ENCODE results near the gene CNDP1.

Gene CNDP1

GRCh38 chr18:74571895-74572680 lies 37.8 kb downstream of the CNDP1 start:
- Histone ChIP-seq H4K20me1 (ENCODE audit: insufficient read depth, low read length) (no peaks in the 10 kb centered on the region), H3K27me3 (ENCODE audit: insufficient read depth, low read length, poor library complexity) (no peaks in the 10 kb centered on the region), H3K9ac (ENCODE audit: low read depth, low read length) (no peak overlapping the region), H3K4me2 (ENCODE audit: insufficient read depth, low read length) (no peak overlapping the region), H3K79me2 (ENCODE audit: insufficient read depth, low read length) (no peaks in the 10 kb centered on the region), H3K27ac (ENCODE audit: low read length) (no peak overlapping the region), H3K4me3 (ENCODE audit: low read depth in 1 of 2, low read length in 2 of 2) (no peak overlapping the region), H3K36me3 (ENCODE audit: insufficient read depth, low read length) (no peaks in the 10 kb centered on the region), H3K9me3 (ENCODE audit: insufficient read depth, low read length, severe bottlenecking) (no peaks in the 10 kb centered on the region), H3K4me1 (ENCODE audit: insufficient read depth, low read length) (peaks cover 3% of the 10 kb centered on the region; the same call in 1 of the 2 replicates), H2AFZ (ENCODE audit: low read depth, low read length) (no peak overlapping the region)
- ATAC-seq (ENCODE audit: insufficient read depth, low read depth) (no peak), DNase-seq (no peak)
- TF ChIP-seq, protein P1, sequence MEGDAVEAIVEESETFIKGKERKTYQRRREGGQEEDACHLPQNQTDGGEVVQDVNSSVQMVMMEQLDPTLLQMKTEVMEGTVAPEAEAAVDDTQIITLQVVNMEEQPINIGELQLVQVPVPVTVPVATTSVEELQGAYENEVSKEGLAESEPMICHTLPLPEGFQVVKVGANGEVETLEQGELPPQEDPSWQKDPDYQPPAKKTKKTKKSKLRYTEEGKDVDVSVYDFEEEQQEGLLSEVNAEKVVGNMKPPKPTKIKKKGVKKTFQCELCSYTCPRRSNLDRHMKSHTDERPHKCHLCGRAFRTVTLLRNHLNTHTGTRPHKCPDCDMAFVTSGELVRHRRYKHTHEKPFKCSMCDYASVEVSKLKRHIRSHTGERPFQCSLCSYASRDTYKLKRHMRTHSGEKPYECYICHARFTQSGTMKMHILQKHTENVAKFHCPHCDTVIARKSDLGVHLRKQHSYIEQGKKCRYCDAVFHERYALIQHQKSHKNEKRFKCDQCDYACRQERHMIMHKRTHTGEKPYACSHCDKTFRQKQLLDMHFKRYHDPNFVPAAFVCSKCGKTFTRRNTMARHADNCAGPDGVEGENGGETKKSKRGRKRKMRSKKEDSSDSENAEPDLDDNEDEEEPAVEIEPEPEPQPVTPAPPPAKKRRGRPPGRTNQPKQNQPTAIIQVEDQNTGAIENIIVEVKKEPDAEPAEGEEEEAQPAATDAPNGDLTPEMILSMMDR (IDR thresholded peaks at IDR 0.05; ENCODE audit: borderline replicate concordance, extremely low read depth, low read length, poor library complexity, severe bottlenecking) = no peak
- TF ChIP-seq EZH2 (IDR thresholded peaks at IDR 0.05; ENCODE audit: borderline replicate concordance, low read depth, low read length, severe bottlenecking) = no peak

- Histone ChIP-seq H3K9me3 (ENCODE audit: insufficient read depth, low read length, severe bottlenecking) (no peaks in the 10 kb centered on the region), H3K4me3 (ENCODE audit: low read depth in 1 of 2, low read length in 2 of 2) (no peak overlapping the region), H2AFZ (ENCODE audit: low read depth, low read length) (no peak overlapping the region), H3K27ac (ENCODE audit: low read length) (no peak overlapping the region), H3K4me1 (ENCODE audit: insufficient read depth, low read length) (peaks cover 3% of the 10 kb centered on the region; the same call in 1 of the 2 replicates), H3K27me3 (ENCODE audit: insufficient read depth, low read length, poor library complexity) (peaks cover under 1% of the 10 kb centered on the region), H4K20me1 (ENCODE audit: insufficient read depth, low read length) (no peaks in the 10 kb centered on the region), H3K79me2 (ENCODE audit: insufficient read depth, low read length) (no peaks in the 10 kb centered on the region), H3K36me3 (ENCODE audit: insufficient read depth, low read length) (no peaks in the 10 kb centered on the region), H3K4me2 (ENCODE audit: insufficient read depth, low read length) (no peak overlapping the region), H3K9ac (ENCODE audit: low read depth, low read length) (no peak overlapping the region)
- no peak for DNase-seq
- no peak for ATAC-seq (ENCODE audit: insufficient read depth, low read depth)
- TF ChIP-seq, protein P1 (IDR thresholded peaks at IDR 0.05; ENCODE audit: borderline replicate concordance, extremely low read depth, low read length, poor library complexity, severe bottlenecking) = no peak
These were observed 38.8 kb downstream of the CNDP1 start for GRCh38 chr18:74573053-74573452.

DNA sequence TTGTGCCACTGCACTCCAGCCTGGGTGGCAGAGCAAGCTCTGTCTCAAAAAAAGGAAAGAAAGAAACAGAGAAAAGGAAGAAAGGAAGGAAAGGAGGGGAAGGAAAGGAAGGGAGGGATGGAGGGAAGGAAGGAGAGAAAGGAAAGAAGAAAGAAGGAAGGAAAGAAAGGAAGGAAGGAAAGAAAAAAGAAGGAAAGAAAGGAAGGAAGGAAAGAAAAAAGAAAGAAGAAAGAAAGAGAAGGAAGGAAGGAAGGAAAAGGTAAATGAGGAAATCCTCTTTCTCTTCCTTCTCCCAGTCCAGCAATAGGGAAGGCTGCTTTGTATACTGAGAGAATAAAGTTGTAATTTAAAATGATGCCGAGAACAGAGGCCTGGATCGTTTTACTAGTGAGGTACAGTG lies 40.6 kb downstream of the CNDP1 start:
- Histone ChIP-seq H3K27me3 (ENCODE audit: insufficient read depth, low read length, poor library complexity) (peaks cover 7% of the 10 kb centered on the region), H3K4me1 (ENCODE audit: insufficient read depth, low read length) (peaks cover 3% of the 10 kb centered on the region; the same call in 1 of the 2 replicates), H4K20me1 (ENCODE audit: insufficient read depth, low read length) (no peaks in the 10 kb centered on the region), H3K4me3 (ENCODE audit: low read depth in 1 of 2, low read length in 2 of 2) (no peak overlapping the region), H3K9me3 (ENCODE audit: insufficient read depth, low read length, severe bottlenecking) (no peaks in the 10 kb centered on the region), H3K27ac (ENCODE audit: low read length) (no peak overlapping the region), H2AFZ (ENCODE audit: low read depth, low read length) (no peak overlapping the region), H3K4me2 (ENCODE audit: insufficient read depth, low read length) (no peak overlapping the region), H3K36me3 (ENCODE audit: insufficient read depth, low read length) (no peaks in the 10 kb centered on the region), H3K9ac (ENCODE audit: low read depth, low read length) (no peak overlapping the region), H3K79me2 (ENCODE audit: insufficient read depth, low read length) (no peaks in the 10 kb centered on the region)
- DNase-seq (no peak), ATAC-seq (ENCODE audit: insufficient read depth, low read depth) (no peak)
- no peak for TF ChIP-seq EZH2 (IDR thresholded peaks at IDR 0.05; ENCODE audit: borderline replicate concordance, low read depth, low read length, severe bottlenecking)
- TF ChIP-seq, protein P1 (IDR thresholded peaks at IDR 0.05; ENCODE audit: borderline replicate concordance, extremely low read depth, low read length, poor library complexity, severe bottlenecking) = no peak
